ENCODE results near the gene CDC123. TPM values are rescaled to one million over a fixed set of nuclear protein-coding genes. Genes with fewer than 3 reads are reported as not detected.

Gene CDC123
- total RNA-seq, 1 donor from 2014 or later: 107 TPM

- TF ChIP-seq CTCF (IDR thresholded peaks at IDR 0.05; ENCODE audit: insufficient read depth, low read depth, low read length) (peak; percentile 32), EZH2 (IDR thresholded peaks at IDR 0.05; ENCODE audit: insufficient read depth, low read length) (no peak)
- Histone ChIP-seq H3K4me3 (ENCODE audit: insufficient read depth, low read depth, low read length) (no peak overlapping the region), H4K20me1 (ENCODE audit: insufficient read depth, low read length) (no peaks in the 10 kb centered on the region), H3K9me3 (ENCODE audit: insufficient read depth, low read depth, low read length) (no peaks in the 10 kb centered on the region), H3K9ac (ENCODE audit: low read length) (no peak overlapping the region), H3K4me2 (ENCODE audit: low read length) (no peak overlapping the region), H3K27ac (ENCODE audit: low read depth, low read length) (no peak overlapping the region), H3K4me1 (ENCODE audit: insufficient read depth, low read length) (no peaks in the 10 kb centered on the region), H2AFZ (ENCODE audit: low read depth, low read length) (no peak overlapping the region), H3K79me2 (ENCODE audit: insufficient read depth, low read length) (no peaks in the 10 kb centered on the region), H3K27me3 (ENCODE audit: insufficient read depth, low read length) (no peaks in the 10 kb centered on the region), H3K36me3 (ENCODE audit: insufficient read depth, low read length) (no peaks in the 10 kb centered on the region)
- DNase-seq (ENCODE audit: low read depth) (no peak), FAIRE-seq (no peak)
- Mint-ChIP-seq H3K27ac (ENCODE audit: unreplicated experiment) (no peak overlapping the region), H3K4me1 (ENCODE audit: low read depth, unreplicated experiment) (no peaks in the 10 kb centered on the region), H3K9me3 (ENCODE audit: unreplicated experiment) (peaks cover 5% of the 10 kb centered on the region), H3K36me3 (ENCODE audit: low read depth, unreplicated experiment) (peaks cover 11% of the 10 kb centered on the region), H3K27me3 (ENCODE audit: low read depth, unreplicated experiment) (no peaks in the 10 kb centered on the region), H3K4me3 (ENCODE audit: unreplicated experiment) (no peak overlapping the region)
Observed at GRCh38 chr10:12252882-12253546, 57.0 kb downstream of the CDC123 start.

DNA sequence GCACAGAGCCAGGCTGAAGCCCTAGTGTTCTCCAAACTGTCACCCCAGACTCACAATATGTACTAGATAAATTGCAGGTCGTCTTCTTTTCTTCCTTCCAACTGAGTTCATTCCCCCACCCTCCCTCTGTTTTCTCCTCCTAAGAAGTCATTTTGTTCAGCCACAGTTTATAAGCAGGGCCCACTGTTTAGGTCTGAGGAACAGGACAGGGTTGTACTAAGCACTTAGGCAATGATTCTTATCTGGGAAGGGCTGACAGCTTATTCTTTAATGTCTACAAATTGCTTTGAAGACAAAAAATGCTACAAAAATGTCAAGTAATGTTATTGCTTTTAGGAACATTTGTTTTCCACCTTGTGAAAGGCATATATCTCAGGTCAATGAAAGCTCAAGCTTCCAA is 59.1 kb downstream of the CDC123 start:
- DNase-seq (ENCODE audit: low read depth): no peak
- H3K79me2 ChIP-seq (ENCODE audit: insufficient read depth, low read length): no peaks in the 10 kb centered on the region
- H3K36me3 ChIP-seq (ENCODE audit: insufficient read depth, low read length): no peaks in the 10 kb centered on the region
- no peak overlapping the region for H3K4me2 ChIP-seq (ENCODE audit: low read length)
- no peak overlapping the region for H3K4me3 ChIP-seq (ENCODE audit: insufficient read depth, low read depth, low read length)
- no peak for FAIRE-seq
- no peaks in the 10 kb centered on the region for H4K20me1 ChIP-seq (ENCODE audit: insufficient read depth, low read length)
- no peaks in the 10 kb centered on the region for H3K4me1 Mint-ChIP-seq (ENCODE audit: low read depth, unreplicated experiment)
- H3K27me3 Mint-ChIP-seq (ENCODE audit: low read depth, unreplicated experiment): no peaks in the 10 kb centered on the region
- H3K4me3 Mint-ChIP-seq (ENCODE audit: unreplicated experiment): no peak overlapping the region
- no peaks in the 10 kb centered on the region for H3K9me3 ChIP-seq (ENCODE audit: insufficient read depth, low read depth, low read length)
- H3K9ac ChIP-seq (ENCODE audit: low read length): no peak overlapping the region
- no peak overlapping the region for H2AFZ ChIP-seq (ENCODE audit: low read depth, low read length)
- no peak for TF ChIP-seq CTCF (IDR thresholded peaks at IDR 0.05; ENCODE audit: insufficient read depth, low read depth, low read length)
- no peak for TF ChIP-seq EZH2 (IDR thresholded peaks at IDR 0.05; ENCODE audit: insufficient read depth, low read length)
- no peaks in the 10 kb centered on the region for H3K4me1 ChIP-seq (ENCODE audit: insufficient read depth, low read length)
- peaks cover 8% of the 10 kb centered on the region for H3K9me3 Mint-ChIP-seq (ENCODE audit: unreplicated experiment)
- H3K27ac ChIP-seq (ENCODE audit: low read depth, low read length): no peak overlapping the region
- H3K27ac Mint-ChIP-seq (ENCODE audit: unreplicated experiment): no peak overlapping the region
- H3K27me3 ChIP-seq (ENCODE audit: insufficient read depth, low read length): no peaks in the 10 kb centered on the region
- H3K36me3 Mint-ChIP-seq (ENCODE audit: low read depth, unreplicated experiment): peaks cover 14% of the 10 kb centered on the region

DNA sequence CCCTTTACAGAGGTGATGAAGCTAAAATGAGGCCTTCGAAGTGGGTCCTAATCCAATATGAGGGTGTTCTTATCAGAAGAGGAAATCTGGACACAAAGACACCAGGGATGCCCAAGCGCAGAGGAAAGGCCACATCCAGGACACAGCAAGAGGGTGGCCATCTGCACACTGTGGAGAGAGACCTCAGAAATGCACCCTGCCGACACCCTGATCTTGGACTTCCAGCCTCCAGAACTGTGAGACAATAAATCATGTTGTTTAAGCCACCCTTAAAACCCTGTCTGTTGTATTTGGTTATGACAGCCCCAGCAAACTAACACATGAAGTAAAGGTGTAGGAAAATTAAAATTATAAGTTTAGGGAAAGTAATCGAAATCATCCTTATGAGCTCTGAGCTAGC is 64.0 kb downstream of the CDC123 start:
- Mint-ChIP-seq H3K36me3 (ENCODE audit: low read depth, unreplicated experiment) (peaks cover 12% of the 10 kb centered on the region), H3K27ac (ENCODE audit: unreplicated experiment) (no peak overlapping the region), H3K4me1 (ENCODE audit: low read depth, unreplicated experiment) (peaks cover 10% of the 10 kb centered on the region), H3K9me3 (ENCODE audit: unreplicated experiment) (peaks cover 9% of the 10 kb centered on the region), H3K27me3 (ENCODE audit: low read depth, unreplicated experiment) (no peaks in the 10 kb centered on the region), H3K4me3 (ENCODE audit: unreplicated experiment) (no peak overlapping the region)
- Histone ChIP-seq H3K36me3 (ENCODE audit: insufficient read depth, low read length) (no peaks in the 10 kb centered on the region), H4K20me1 (ENCODE audit: insufficient read depth, low read length) (no peaks in the 10 kb centered on the region), H3K9me3 (ENCODE audit: insufficient read depth, low read depth, low read length) (no peaks in the 10 kb centered on the region), H3K4me2 (ENCODE audit: low read length) (no peak overlapping the region), H3K27ac (ENCODE audit: low read depth, low read length) (no peak overlapping the region), H3K27me3 (ENCODE audit: insufficient read depth, low read length) (no peaks in the 10 kb centered on the region), H2AFZ (ENCODE audit: low read depth, low read length) (no peak overlapping the region), H3K4me3 (ENCODE audit: insufficient read depth, low read depth, low read length) (no peak overlapping the region), H3K79me2 (ENCODE audit: insufficient read depth, low read length) (no peaks in the 10 kb centered on the region), H3K4me1 (ENCODE audit: insufficient read depth, low read length) (peaks cover 5% of the 10 kb centered on the region), H3K9ac (ENCODE audit: low read length) (no peak overlapping the region)
- no peak for TF ChIP-seq EZH2 (IDR thresholded peaks at IDR 0.05; ENCODE audit: insufficient read depth, low read length)
- TF ChIP-seq CTCF (IDR thresholded peaks at IDR 0.05; ENCODE audit: insufficient read depth, low read depth, low read length): no peak
- DNase-seq (ENCODE audit: low read depth) (no peak), FAIRE-seq (no peak)

Measured in astrocyte (in vitro differentiated cells and primary cell).